Activated effector memory CD4-positive, alpha-beta T cell treated with Interleukin-2 at 50 U/mL for 16 hours (primary cell): ENCODE results near the gene GAS6.

Experiments used
- DNase-seq: peaks from one replicate; pipeline ENCODE4 v3.0.0-alpha.2; 2020

The GAS6 gene

DNA sequence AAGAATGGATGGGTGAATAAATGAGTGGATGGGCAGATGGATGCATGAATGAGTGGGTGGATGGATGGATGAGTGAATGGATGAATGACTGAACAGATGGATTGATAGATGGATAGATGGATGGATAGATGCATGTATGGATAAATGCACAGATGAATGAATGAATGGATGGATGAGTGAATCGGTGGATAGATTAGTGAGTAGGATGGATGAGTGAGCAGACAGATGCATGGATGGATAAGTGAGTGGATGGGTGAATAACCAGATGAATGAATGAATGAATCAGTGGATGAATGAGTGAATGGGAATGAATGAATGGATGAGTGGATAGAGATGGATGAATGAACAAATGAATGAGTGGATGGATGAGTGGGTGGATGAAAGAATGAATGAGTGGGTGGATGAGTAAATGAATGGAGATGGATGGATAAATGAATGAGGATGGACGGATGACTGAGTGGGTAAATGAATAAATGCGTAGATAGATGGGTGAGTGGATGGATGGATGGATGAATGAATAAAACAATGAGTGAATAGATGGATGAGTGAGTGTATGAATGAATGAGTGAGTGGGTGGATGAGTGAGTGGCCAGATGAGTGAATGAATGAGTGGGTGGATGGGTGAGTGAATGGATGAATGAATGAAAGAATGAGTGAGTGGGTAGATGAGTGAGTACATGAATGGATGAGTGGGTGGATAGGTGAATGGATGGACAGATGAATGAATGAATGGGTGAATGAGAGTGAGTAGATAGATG lies 13.0 kb downstream of the GAS6 start:
- DNase-seq, result no peak

DNA sequence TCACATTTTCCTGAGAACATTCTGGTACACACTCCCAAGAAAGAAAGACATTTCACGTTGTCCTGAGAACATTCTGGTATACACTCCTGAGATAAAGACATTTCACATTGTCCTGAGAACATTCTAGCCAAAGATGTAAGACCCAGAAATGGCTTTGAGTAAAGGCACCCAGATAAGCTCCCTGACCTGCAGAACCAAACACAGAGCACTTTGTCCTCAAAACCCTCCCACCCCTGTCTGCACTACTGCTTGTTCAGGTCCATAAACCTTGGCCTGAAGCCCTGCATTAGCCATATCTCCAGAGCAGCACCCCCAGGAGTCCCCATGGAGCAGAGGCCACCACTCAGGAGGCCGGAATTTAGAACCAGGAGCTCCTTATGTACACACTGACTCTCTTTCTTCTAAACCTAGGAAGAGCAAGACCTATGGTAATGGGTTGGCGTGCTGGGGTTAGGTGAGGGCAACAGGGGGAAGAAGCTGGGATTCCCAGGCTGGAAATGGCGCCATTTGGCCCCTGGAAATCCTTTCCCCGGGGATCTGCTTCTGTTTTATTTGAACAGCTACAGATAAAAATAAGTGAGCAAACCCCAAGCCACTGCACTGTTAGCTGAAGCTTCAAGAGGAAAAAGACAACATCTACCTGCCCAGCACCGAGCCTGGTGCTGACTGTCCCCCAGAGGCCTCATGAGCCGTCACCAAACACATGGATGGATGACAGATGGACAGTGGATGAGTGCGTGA lies 13.7 kb downstream of the GAS6 start:
- no peak for DNase-seq

DNA sequence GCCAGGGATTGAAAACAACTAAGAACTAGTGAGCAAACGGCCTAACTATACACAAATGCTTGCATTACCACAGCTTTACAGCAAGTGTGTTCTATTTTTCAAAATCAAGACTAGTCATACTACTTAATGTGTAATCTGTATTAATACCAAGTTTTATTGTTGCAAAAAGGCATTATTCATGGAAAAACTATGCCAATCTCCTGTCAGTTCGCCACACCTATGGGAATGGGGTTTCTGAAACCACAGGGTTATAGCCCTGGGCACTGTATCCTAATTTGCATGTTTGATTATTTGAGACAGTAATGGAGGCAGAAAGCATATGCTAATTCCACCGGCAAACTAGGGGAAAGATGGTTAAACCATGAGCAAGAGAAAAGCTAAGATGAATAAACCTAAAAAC lies 14.3 kb downstream of the GAS6 start:
- no peak for DNase-seq

DNA sequence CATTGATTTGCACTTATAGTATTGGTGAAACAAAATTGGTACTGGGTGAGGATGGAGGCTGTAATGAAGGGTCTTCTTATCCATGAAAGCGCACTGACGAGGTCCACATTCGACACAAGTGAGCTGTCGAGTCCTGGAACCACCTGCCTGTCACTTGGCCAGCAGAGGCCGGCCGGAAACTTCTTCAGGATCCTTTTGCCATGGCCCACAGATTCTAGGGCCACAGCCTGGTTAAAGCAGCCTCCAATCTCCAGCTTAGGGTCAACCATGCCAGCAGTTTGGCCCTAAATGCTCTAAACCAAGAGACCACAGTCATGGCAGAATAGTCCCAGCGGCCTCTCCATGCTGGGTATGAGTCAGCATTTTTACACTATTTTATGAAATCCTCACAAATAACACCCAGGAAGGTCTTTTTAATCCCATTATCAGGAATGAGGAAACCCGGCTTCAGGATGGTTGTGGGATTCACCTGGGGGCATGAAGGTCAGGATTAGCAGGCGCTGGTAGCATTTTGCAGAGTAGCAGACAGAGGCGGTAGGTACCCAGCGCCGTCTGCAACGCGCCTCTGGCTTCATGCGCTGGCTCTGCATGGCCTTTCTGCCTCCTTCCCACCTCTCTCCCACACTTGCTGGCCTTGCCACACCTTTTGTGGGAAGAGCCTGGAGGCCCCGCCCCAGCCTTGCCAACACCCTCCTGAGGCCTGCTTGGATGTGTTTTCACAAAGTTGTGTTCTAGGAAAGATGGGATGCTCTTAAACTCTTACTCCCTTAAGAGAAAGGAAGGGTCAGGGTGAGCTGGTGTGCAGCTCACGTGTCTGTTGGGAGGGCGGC lies 15.2 kb downstream of the GAS6 start:
- DNase-seq, result no peak

DNA sequence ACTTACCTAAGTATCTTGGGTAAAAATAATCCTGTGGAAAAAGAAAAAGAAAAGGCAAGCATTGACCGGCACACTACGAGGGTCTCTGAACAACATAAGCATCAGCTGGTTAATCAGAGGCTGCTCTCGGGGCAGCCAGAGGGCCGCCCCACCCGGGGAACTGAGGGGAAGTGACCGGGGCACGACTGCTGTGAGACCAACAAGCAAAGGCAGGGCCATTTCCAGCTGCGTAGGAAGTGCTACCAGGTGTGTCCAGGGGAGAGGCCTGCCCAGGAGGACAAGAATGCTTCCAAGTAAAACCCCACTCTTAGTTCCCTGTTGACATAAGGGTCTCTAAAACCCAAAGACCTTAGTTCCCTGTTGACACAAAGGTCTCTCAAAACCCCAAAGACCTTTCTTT lies 15.9 kb downstream of the GAS6 start:
- DNase-seq, result no peak

DNA sequence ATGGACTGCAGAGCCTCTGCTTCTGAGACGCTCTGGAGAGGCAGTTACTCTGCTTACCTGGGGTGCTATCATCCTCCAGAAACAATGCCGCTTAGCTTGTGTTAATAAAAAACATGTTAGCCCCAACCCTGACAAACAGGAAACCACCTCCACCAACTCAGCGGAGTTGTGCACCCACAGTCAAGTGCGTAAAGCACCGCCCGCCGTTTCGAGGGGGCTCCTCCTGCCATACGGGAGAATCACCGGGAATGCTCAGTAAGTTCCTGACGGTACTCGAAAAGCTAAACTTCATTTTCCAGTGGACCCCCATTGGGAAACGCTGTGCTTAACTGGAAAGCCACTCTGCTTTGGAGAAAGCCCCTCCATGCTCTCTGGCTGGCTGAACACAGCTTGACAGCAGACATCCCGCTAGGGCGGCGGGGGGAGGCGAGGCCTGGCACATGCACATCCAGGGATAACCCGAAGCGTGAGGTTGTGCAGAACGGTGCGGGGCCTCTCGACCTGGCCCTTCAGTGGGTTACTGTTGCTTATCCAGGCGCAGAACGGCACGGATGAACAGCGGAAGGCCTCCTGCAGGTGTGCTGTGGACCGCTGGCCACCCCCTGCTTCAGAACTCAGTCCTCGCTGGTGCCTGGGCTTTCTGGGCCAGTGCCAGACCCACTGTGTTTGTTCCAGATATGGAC lies 17.1 kb downstream of the GAS6 start:
- DNase-seq, result peak; percentile 27

DNA sequence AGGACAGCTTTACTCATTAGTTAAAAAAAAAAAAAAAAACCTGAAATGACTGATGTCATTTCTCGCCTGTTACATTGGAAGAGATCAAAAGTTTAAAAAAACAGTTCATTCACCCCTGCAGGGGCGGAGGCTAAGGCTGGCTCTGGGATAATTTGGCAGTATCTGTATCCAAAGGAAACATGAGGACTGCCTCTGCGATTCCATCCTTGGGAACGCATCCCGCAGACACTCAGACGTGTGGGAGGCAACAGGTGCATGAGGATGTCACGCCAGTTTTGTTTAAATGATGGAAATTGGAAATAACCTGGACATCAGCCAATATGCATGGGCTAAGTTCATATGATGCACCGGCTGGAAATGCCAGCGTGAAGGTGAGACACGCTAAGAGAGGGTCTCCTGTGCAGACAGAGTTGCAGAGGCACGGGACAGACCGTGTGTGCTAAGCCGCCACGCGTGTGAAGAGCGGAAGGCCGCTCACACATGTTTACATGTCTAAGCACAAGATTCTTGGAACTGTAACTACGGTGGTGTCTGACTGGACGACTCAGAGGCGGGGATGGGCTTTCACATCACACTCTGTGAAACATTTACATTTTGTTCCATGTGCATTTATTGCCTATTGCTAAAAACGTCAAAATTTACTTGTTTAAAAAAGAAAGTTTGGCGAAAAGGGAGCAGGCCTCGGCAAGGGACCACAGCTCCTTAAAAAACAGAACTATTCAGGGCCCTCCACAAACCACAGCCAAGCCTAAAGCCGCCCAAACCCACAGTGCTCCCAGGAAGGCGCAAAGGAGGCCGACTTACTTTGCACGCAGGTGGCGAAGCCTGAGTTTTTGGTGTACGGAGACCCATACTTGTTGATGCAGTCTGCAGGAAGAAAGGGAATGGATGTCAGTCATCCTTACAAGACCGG lies 17.9 kb downstream of the GAS6 start:
- no peak for DNase-seq

DNA sequence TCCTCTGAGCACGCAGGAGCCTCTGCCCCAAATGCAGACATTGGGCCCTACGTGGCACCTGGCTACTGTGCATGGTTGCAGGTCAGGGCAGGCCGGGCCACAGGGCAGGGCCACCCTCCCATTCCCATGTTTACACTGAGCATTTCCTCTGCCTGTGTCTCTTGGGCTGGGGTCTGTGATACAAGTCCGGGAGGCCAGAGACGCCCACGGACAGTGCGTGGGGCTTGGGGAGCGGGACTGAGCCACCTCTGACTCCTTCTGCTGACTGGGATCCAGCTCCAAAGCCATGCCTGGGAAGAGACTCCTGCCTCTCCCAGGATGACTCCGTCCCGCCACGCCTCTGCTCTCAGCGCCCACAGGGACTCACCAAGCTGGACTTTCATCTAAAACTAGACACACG lies 18.8 kb downstream of the GAS6 start:
- no peak for DNase-seq

DNA sequence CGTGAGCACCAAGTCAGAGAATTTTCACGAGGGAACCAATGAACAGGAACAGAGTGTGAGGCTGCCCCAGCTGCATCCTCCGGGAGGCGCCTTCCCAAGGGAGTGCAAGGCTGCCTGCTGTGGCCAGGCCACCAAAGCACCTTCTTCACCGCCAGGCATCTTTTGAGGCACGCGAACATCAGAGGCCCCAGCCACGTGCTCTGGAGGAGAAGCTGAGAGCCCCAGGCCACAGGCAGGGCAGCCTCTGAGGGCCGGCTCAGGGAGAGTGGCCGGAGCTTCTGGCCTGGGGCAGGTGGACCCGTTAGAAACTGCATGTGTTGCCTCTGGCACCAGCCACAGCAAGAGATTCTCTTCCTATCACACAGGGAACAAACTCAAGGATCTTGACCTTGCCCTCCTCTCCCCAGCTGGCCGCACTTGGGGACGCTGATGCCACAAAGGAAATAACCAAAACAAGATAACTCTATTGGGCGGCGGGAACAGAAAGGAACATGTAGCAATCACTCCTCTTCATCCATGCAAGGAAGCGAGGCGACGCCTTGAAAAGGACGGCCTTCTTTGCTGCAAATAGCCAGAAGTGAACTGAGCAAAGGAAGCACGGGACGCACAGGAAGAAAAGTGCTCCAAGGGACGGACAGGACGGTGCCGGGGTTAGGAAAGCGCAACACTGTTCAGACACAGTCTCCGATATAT lies 19.9 kb downstream of the GAS6 start:
- DNase-seq, result no peak

DNA sequence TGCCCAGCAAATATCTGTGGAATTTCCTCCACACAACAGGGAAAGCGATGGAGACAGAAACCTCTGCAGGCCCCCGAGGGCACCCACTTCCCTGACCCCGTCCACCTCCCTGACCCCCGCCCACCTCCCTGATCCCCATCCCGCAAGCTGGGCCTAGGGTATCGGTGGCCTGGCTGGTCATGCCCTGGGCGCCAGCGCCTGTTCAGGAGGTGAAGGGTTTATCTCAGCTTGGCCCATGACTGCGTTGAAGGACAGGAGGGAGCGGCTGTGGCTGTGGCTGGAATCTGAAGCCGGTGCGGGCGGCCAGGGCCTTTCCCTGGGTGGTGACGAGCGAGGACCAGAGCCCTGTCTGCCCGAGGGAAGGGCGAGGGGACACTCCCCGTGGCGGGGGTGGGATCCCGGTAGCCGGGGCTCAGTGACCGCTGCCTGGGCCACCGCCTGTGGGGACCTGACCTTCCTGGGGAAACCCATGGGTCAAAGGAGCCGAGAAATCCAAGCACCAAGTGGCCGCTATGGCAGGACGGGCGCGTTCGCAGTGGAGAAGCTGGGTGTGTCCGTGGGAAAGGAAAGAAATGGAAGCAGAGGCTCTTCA lies 20.7 kb downstream of the GAS6 start:
- no peak for DNase-seq

DNA sequence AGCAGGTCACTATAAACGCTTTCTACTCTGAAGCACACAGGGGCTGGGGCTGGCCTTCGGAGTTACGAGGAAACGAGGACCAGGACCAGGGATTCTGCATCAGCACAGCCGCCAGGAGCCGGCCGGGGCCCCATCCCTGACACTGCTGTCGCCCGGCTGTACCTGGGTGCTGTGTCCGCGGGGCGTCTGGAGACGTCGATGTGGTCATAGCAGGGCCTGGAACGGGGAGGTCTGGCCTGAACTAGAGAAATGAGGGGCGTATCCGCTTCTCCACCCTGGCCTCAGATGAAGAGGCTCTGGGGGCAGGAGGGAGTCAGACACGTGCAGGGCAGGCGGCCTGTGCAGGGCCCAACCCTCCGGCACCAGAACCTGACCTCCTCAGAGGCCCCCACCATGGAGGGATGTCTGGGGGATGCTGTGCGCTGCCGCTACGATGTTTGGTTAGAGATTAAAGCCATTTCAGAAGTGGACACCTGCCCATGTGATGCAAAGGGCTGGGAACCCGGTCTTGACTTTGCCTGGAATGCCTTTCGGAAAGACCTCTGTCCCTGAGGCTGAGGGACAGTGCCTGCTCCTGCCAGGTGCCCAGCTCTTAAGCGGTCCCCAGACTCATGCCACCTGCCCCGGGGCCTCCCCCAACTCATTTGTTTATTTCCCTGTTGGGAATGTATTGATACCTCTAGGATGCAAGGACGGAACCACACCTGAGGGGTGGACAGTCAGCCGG lies 21.4 kb downstream of the GAS6 start:
- DNase-seq, result no peak

DNA sequence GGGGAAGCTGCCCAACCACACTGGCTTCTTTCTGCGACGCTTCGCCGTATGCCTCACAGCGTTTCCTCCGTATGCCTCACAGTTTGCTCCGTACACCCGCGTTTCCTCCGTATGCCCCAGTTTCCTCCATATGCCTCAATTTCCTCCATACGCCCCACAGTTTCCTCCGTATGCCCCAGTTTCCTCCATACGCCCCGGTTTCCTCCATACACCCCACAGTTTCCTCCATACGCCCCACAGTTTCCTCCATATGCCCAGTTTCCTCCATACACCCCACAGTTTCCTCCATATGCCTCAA lies 22.6 kb downstream of the GAS6 start:
- DNase-seq, result no peak

DNA sequence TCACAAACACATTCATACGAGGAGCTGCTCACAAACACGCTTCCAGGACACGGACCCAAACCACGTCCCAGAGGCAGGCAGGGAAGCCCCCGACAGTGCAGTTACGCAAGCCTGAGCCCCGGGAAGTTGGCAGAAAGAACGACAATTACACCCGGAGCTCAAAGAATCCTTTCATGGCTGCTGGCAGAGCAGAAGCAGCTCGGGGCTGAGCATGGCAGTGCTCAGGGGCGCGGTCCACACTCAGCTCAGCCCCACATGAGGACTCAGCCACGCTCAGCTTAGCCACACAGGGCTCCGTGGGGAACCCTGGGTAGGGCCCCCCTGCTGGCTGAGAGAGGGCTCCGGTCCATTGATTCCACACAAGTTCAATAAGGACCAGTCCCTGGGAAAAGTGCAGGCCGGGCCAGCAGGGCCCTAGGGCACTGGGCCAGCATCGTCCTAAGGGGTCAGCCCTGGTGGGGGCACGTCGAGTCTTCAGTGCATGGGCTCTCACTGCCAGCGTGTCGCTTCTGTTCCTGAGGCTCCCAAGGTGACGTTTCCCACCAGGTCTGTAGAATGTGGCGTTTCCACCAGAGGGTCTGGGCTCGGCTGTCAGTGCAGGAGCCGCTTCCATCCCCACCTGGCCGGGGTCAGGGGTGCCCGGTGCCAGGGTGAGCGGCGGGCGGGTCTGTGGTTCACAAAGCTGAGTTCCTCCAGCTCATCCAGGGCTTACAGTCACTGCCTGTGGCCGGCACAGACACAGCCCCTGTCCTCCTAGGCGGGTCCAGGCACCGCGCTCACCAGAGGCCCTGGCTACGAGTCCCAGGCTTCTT lies 23.1 kb downstream of the GAS6 start:
- no peak for DNase-seq

DNA sequence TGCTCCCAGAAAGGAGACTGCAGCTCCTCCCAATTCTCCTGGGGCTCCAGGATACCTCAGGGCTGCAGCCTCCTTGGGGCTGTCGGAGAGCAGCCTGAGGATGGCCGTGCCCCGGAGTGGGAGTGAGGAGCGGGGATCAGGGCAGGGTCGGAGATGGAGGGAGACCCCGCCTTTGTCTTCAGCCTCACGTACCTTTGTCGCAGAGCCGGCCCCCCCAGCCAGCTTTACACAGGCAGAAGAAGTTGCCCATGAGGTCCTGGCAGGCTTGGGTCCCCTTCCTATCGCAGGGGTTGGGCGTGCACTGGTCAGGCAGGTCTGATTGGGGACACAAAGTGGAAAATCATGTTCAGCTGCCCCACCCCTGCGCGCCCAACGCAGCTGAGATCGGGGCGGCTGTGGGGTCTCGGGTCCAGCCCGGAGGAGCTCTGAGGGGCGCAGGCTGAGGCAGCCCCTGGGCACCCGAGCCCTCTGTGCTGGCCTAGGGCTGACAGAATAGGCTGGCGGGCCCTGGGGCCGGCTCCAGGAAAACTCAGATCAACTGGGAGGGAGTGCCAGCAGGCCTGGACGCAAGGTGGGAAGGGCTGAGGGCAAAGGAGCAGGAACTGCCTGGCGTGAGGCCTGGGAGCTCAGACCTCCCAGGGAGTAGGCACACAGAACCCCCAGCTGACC lies 24.2 kb downstream of the GAS6 start:
- DNase-seq, result no peak

DNA sequence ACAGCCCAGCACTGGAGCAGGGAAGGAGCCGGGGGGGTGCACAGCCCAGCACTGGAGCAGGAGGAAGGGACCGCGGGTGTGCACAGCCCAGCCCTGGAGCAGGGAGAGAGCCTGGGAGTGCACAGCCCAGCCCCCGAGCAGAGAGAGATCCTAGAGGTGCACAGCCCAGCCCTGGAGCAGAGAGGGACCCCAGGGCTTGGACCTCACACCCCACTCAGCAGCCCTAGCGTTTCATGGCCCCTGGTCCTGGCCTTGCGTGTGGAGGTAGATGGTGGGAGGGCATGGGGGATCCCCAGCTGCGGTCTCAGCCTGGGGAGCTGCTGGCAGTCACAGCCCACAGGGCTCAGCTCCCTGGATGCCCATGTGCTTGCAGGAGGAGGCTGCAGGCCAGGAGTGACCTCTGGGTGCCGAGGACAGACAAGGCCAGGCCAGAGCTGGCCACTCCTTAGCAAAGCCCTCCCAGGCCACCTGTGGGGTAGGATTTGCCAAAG lies 25.1 kb downstream of the GAS6 start:
- DNase-seq, result no peak

DNA sequence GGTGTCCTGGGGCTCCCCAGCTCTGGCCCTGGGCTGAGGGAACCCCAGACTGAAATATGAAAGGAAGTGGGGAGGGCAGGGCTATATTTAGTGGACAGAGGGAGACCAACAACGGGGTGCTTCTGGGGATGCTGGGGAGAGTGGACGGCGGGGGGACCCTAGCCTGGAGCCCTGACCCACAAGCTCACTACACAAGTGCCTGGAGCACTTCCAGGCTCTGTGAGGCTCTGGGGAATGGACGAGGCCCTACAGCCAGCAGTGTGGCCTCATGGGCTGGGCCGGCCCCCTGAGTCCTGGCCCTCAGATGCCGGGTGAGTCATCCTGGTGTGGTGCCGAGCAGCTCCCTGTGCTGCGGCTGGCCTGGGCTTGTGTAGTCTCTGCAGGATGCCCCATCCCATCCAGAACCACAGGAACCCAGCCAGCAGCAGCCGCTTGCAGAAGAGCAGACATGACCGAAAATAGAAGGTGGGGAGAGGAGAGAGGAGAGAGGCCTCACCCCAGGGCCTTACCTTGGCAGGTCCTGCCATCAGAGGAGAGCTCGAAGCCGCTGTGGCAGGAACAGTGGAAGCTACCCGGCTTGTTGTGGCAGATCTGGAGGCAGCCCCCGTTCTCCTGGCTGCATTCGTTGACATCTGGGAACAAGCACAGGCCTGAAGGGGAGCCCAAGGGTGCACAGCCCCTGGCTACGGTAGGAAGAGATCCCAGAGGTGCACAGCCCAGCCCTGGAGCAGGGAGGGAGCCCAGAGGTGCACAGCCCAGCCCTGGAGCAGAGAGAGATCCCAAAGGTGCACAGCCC lies 26.1 kb downstream of the GAS6 start:
- DNase-seq, result no peak

DNA sequence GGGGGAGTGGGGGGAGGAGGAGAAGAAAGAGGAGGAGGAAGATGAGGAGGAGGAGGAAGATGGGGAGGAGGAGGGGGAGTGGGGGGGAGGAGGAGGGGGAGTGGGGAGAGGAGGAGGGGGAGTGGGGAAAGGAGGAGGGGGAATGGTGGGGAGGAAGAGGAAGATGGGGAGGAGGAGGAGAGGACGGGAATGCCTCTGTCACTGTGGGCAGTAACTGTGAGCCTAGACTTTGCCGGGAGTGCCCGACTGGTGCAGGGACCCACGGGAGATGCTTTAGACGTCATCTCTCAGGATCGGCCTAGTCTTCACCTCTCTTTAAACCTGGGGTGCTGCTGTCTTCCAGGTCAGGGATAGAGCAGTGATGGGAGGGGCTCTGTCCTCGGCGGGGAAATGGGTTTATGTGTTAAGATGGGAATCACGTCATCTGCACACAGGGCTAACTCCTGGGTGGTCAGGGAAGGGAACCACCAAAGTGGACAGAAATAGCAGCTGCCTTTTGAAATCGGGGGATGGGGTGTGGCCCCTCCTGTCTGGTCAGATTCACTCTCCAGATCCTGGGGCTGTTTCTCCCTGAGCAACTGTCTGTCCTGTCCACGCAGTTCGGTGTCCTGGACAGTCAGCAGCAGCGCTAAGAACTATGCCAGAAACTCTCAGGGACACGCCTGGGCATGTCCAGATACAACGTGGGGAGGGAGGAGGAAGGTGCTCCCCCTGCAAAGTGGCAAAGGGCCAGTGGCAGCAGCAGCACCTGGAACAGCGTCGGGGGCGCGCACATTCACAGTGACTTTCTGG lies 26.9 kb downstream of the GAS6 start:
- DNase-seq, result no peak
